Endothelial cell of umbilical vein (primary cell): ENCODE measurements around the gene RAB11FIP2. TPM values are rescaled to one million over a fixed set of nuclear protein-coding genes. Genes with fewer than 3 reads are reported as not detected.

Experiments used
- BruUV-seq: library from RNA; stranded (reverse); fragments of 400-500 nt; replicated peaks from 2 replicates; lab custom pipeline; 2021; lab: Mats Ljungman, UMichigan
- CTCF ChIA-PET: fragments of 300-600, 350-600 bp; sonication (Branson Sonifier 250); formaldehyde crosslinking; loops from one replicate; lab custom pipeline; 2021; ENCODE audit warnings: antibody characterized with exemption, inconsistent platforms; lab: Charles Lee
- POLR2A ChIA-PET: fragments of 300-600, 350-600 bp; sonication (Branson Sonifier 250); formaldehyde crosslinking; loops from one replicate; lab custom pipeline; 2021; ENCODE audit warnings: antibody characterized with exemption, inconsistent platforms; lab: Charles Lee
- DNase-seq: peaks from one replicate; pipeline ENCODE4 v3.0.0-alpha.2; 2011; ENCODE audit warnings: low read depth, low spot score
- FAIRE-seq: peaks from 2 replicates; lab custom pipeline; 2011; peaks lifted over from hg19 to GRCh38; lab: Jason Lieb, UNC
- H2AFZ ChIP-seq: 2 replicates; pipeline ENCODE4 v1.6.0; 2012; ENCODE audit warnings: low read depth, low read length, control low read depth, inconsistent platforms
- H3K27ac ChIP-seq: 2 replicates; pipeline ENCODE4 v1.5.1; 2011; ENCODE audit warnings: low read depth, mild to moderate bottlenecking, control low read depth, low read length, moderate library complexity; ENCODE audit not compliant: insufficient read depth
- H3K27me3 ChIP-seq, 2 experiments: 2 replicates each; pipeline versions ENCODE4 v1.6.0 to v1.6.1; 2011; ENCODE audit warnings: low read length in 2 of 2, mixed read lengths in 1 of 2; ENCODE audit not compliant: control insufficient read depth in 2 of 2, insufficient read depth in 2 of 2
- H3K36me3 ChIP-seq, 2 experiments: 2 replicates in 1 of 2; 3 replicates in 1 of 2; pipeline ENCODE4 v1.5.1; 2011; ENCODE audit warnings: low read length in 2 of 2, mild to moderate bottlenecking in 1 of 2, moderate library complexity in 1 of 2; ENCODE audit not compliant: control insufficient read depth in 2 of 2, insufficient read depth in 2 of 2; ENCODE audit errors: extremely low read depth in 1 of 2
- H3K4me1 ChIP-seq: 3 replicates; pipeline ENCODE4 v1.5.1; 2011; ENCODE audit warnings: mild to moderate bottlenecking, low read length; ENCODE audit not compliant: control insufficient read depth, insufficient read depth; ENCODE audit errors: extremely low read depth
- H3K4me2 ChIP-seq: 2 replicates; pipeline ENCODE4 v1.6.1; 2011; ENCODE audit warnings: low read length, control low read depth, mixed read lengths; ENCODE audit not compliant: insufficient read depth
- H3K4me3 ChIP-seq, 3 experiments: fragments of 200-600 bp in 1 of 3; sonication (generic), shearing (Covaris generic) in 1 of 3; replicated peaks in 1 of 3; 2 replicates each; pipeline ENCODE4 v1.5.1; 2011 to 2016; ENCODE audit warnings: control low read depth in 3 of 3, low read length in 3 of 3, mild to moderate bottlenecking in 2 of 3, inconsistent platforms in 1 of 3, low read depth in 1 of 3, moderate library complexity in 1 of 3; ENCODE audit not compliant: insufficient read depth in 1 of 3
- H3K79me2 ChIP-seq: 2 replicates; pipeline ENCODE4 v1.6.0; 2012; ENCODE audit warnings: low read length, inconsistent platforms; ENCODE audit not compliant: control insufficient read depth, insufficient read depth
- H3K9ac ChIP-seq: replicated peaks from 2 replicates; pipeline ENCODE3; 2011; ENCODE audit warnings: low read length, control low read depth; ENCODE audit not compliant: insufficient read depth; ENCODE audit errors: extremely low read depth
- H3K9me1 ChIP-seq: replicated peaks from 3 replicates; pipeline ENCODE4 v1.6.0; 2011; ENCODE audit warnings: mild to moderate bottlenecking, low read length; ENCODE audit not compliant: control insufficient read depth, insufficient read depth; ENCODE audit errors: extremely low read depth
- H3K9me3 ChIP-seq: replicated peaks from 2 replicates; pipeline ENCODE4 v1.5.1; 2012; ENCODE audit warnings: low read length, inconsistent platforms; ENCODE audit not compliant: control insufficient read depth, insufficient read depth
- H4K20me1 ChIP-seq: replicated peaks from 2 replicates; pipeline ENCODE3; 2011; ENCODE audit warnings: mild to moderate bottlenecking, low read length; ENCODE audit not compliant: control insufficient read depth, insufficient read depth; ENCODE audit errors: extremely low read depth
- CTCF ChIP-seq, 2 donors: IDR thresholded peaks; 1 replicate in 1 of 2; 2 replicates in 1 of 2; pipeline ENCODE4 v1.5.1; 2011; ENCODE audit warnings: low read length in 2 of 2, mild to moderate bottlenecking in 2 of 2, moderate library complexity in 2 of 2, control low read depth in 1 of 2, inconsistent platforms in 1 of 2, low read depth in 1 of 2; ENCODE audit not compliant: insufficient read depth in 1 of 2; ENCODE audit errors: extremely low read depth in 1 of 2
- FOS ChIP-seq: IDR thresholded peaks from 2 replicates; pipeline ENCODE4 v1.6.1; 2011; ENCODE audit warnings: mild to moderate bottlenecking, low read length, moderate library complexity, borderline replicate concordance; ENCODE audit not compliant: insufficient read depth
- GATA2 ChIP-seq: IDR thresholded peaks from 2 replicates; pipeline ENCODE4 v1.7.0; 2011; ENCODE audit warnings: low read depth, mild to moderate bottlenecking, moderate library complexity, mixed read lengths, low read length; ENCODE audit not compliant: insufficient read length, insufficient read depth
- JUN ChIP-seq: IDR thresholded peaks from 2 replicates; pipeline ENCODE4 v1.6.1; 2011; ENCODE audit warnings: borderline replicate concordance, low read depth; ENCODE audit not compliant: insufficient read length, insufficient read depth
- MAX ChIP-seq: IDR thresholded peaks from 2 replicates; pipeline ENCODE4 v1.6.1; 2011; ENCODE audit not compliant: insufficient read depth, insufficient read length
- MYC ChIP-seq: IDR thresholded peaks from one replicate; pipeline ENCODE4 v1.6.1; 2011; ENCODE audit warnings: mild to moderate bottlenecking, low read depth, low read length
- POLR2A ChIP-seq: IDR thresholded peaks from 2 replicates; pipeline ENCODE4 v1.6.1; 2012; ENCODE audit warnings: low read depth, mild to moderate bottlenecking, control low read depth, low read length
- POLR2AphosphoS5 ChIP-seq: IDR thresholded peaks from 2 replicates; pipeline ENCODE4 v1.6.1; 2012; ENCODE audit warnings: low read depth, mild to moderate bottlenecking, control low read depth, low read length, moderate library complexity; ENCODE audit not compliant: insufficient read depth
- dilution Hi-C: fragments of 300-500 bp; cut with MboI; formaldehyde crosslinking; loops from one replicate; pipeline ENCODE4 v1.15.0; 2019; ENCODE audit warnings: low sequenced_read_pairs; ENCODE audit not compliant: extremely low pct_ligation_motif_present
- intact Hi-C: fragments of 100-400 bp; cut with micrococcal nuclease; formaldehyde crosslinking; loops from one replicate; pipeline ENCODE4 v1.10.0; 2022
- polyA plus RNA-seq, 4 experiments: library from polyadenylated mRNA; depleted of rRNA in 3 of 4; stranded (reverse) in 3 of 4; unstranded in 1 of 4; fragments of >200 nt; gene quantifications; 2 replicates each; pipeline versions ENCODE4 v1.2.1 to v1.2.3, GENCODE V29; 2011 to 2012; ENCODE audit warnings: missing spikeins in 1 of 4
- total RNA-seq: library from RNA; stranded (reverse); gene quantifications from 2 replicates; pipeline ENCODE4 v1.2.3, GENCODE V29; 2021

RAB11FIP2 gene
- total and polyA plus RNA-seq, 2 donors (not counting 3 experiments of a cell fraction or from before 2014, with no cell fraction given), result 1.9 to 8.6 TPM

- H3K9me3 ChIP-seq, result no peaks in the 10 kb centered on the region
- dilution Hi-C loops, result no loop called here
- H3K9ac ChIP-seq, result no peak overlapping the region
- TF ChIP-seq MYC, result no peak
- TF ChIP-seq POLR2A, result no peak
- TF ChIP-seq MAX, result no peak
- no peak for TF ChIP-seq POLR2AphosphoS5
- TF ChIP-seq FOS, result no peak
- no peak for TF ChIP-seq CTCF (IDR thresholded peaks at IDR 0.05; ENCODE audit: extremely low read depth in 1 of 2, insufficient read depth in 1 of 2, low read depth in 1 of 2, low read length in 2 of 2)
- TF ChIP-seq JUN, result no peak
- no peak for TF ChIP-seq GATA2
- intact Hi-C loops, result no loop called here
- H3K4me3 ChIP-seq, result no peak overlapping the region
- FAIRE-seq (no peak), DNase-seq (no peak)
- ChIA-PET CTCF (no interaction called here), POLR2A (no interaction called here)
- no peaks in the 10 kb centered on the region for H3K27me3 ChIP-seq
- H3K4me2 ChIP-seq, result no peak overlapping the region
- no TSS peak for BruUV-seq
- H4K20me1 ChIP-seq, result no peaks in the 10 kb centered on the region
- no peak overlapping the region for H3K27ac ChIP-seq
- H3K36me3 ChIP-seq, result no peaks in the 10 kb centered on the region
- no peaks in the 10 kb centered on the region for H3K4me1 ChIP-seq
- no peak overlapping the region for H2AFZ ChIP-seq
- no peaks in the 10 kb centered on the region for H3K79me2 ChIP-seq
- H3K9me1 ChIP-seq, result no peaks in the 10 kb centered on the region
These were observed 82.2 kb downstream of the RAB11FIP2 start for GRCh38 chr10:117964536-117964935.
